Nephron progenitor cell (in vitro differentiated cells): ENCODE data around the gene MCF2L.

Source experiments
- DNase-seq: peaks from one replicate; pipeline ENCODE4 v3.0.0; 2021
- H3K27ac Mint-ChIP-seq: 2 replicates; pipeline ENCODE4 v1.8.0; 2021; ENCODE audit warnings: mild to moderate bottlenecking, moderate library complexity, mixed read lengths
- H3K27me3 Mint-ChIP-seq: 2 replicates; pipeline ENCODE4 v1.8.0; 2021; ENCODE audit warnings: mild to moderate bottlenecking, low read depth, mixed read lengths; ENCODE audit not compliant: poor library complexity
- H3K36me3 Mint-ChIP-seq: 2 replicates; pipeline ENCODE4 v1.8.0; 2021; ENCODE audit warnings: low read depth, mixed read lengths
- H3K4me1 Mint-ChIP-seq: 2 replicates; pipeline ENCODE4 v1.8.0; 2021; ENCODE audit warnings: mixed read lengths
- H3K4me3 Mint-ChIP-seq: 2 replicates; pipeline ENCODE4 v1.8.0; 2021; ENCODE audit warnings: mild to moderate bottlenecking, moderate library complexity, mixed read lengths
- H3K9me3 Mint-ChIP-seq: 2 replicates; pipeline ENCODE4 v1.8.0; 2021; ENCODE audit warnings: mild to moderate bottlenecking, moderate library complexity, mixed read lengths
- CTCF ChIP-seq: fragments of 200-600 bp; sonication (generic); IDR thresholded peaks from 2 replicates; pipeline ENCODE4 v1.5.0; 2021; ENCODE audit warnings: antibody characterized with exemption

MCF2L gene

GRCh38 chr13:112986470-112986869 is 17.5 kb downstream of the MCF2L start:
- TF ChIP-seq CTCF: no peak
- Mint-ChIP-seq H3K4me1 (peaks cover 34% of the 10 kb centered on the region), H3K9me3 (peaks cover 24% of the 10 kb centered on the region), H3K27me3 (peaks cover 13% of the 10 kb centered on the region), H3K4me3 (no peak overlapping the region), H3K27ac (no peak overlapping the region), H3K36me3 (peaks cover 9% of the 10 kb centered on the region)
- no peak for DNase-seq

GRCh38 chr13:112986946-112987681 is 18.1 kb downstream of the MCF2L start:
- H3K4me3 Mint-ChIP-seq: no peak overlapping the region
- H3K9me3 Mint-ChIP-seq: peaks cover 24% of the 10 kb centered on the region
- no peak for DNase-seq
- H3K27ac Mint-ChIP-seq: no peak overlapping the region
- peaks cover 13% of the 10 kb centered on the region for H3K27me3 Mint-ChIP-seq
- peaks cover 9% of the 10 kb centered on the region for H3K36me3 Mint-ChIP-seq
- H3K4me1 Mint-ChIP-seq: peaks cover 35% of the 10 kb centered on the region
- TF ChIP-seq CTCF: no peak

DNA sequence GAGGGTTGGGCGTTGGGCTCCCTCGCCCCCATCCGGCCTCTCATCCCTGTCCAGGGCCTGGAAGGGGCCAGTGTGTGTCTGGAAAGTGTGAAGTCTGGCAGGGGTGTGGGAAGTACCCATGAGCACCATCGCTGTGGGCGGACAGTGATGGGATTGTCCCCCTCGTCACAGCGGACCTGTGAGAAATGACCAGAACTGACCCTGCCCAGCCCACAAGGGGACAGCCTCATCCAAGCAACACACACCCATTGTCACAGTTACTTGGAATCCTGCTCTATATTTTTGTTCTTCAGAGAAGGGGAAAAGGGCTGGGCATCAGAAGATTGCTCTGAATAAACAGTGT is 18.6 kb downstream of the MCF2L start:
- Mint-ChIP-seq H3K27ac (no peak overlapping the region), H3K4me3 (no peak overlapping the region)

GRCh38 chr13:112990783-112991182 is 21.8 kb downstream of the MCF2L start:
- no peak for DNase-seq
- Mint-ChIP-seq H3K4me1 (peaks cover 31% of the 10 kb centered on the region), H3K27me3 (peaks cover 22% of the 10 kb centered on the region), H3K36me3 (peaks cover 9% of the 10 kb centered on the region), H3K4me3 (no peak overlapping the region), H3K27ac (no peak overlapping the region), H3K9me3 (peaks cover 24% of the 10 kb centered on the region)
- no peak for TF ChIP-seq CTCF

More for the DNA sequence above, 18.6 kb downstream of the MCF2L start:
- TF ChIP-seq CTCF: no peak
- Mint-ChIP-seq H3K9me3 (peaks cover 24% of the 10 kb centered on the region), H3K4me1 (peaks cover 29% of the 10 kb centered on the region), H3K27me3 (peaks cover 13% of the 10 kb centered on the region), H3K36me3 (peaks cover 9% of the 10 kb centered on the region)
- no peak for DNase-seq

DNA sequence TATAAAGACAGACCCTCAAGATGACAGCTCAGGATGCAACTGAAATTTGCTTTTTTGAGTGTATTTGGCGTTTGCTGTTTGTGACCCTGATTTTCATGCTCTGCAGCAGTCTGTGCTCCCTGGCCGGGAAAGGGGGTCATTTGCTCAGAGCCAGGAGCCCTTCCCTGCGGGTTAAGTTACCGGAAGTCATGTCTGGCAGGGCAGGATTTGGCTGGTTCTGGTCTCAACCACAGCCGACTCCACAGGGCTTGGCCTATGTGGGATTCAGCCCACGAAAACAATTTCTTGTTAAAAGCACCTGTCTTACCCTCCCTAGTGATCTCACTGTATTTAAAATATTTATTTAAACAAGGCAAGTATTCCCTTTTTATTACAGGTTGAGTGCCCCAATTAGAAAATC is 22.6 kb downstream of the MCF2L start:
- H3K9me3 Mint-ChIP-seq: peaks cover 24% of the 10 kb centered on the region
- peaks cover 17% of the 10 kb centered on the region for H3K27me3 Mint-ChIP-seq
- H3K27ac Mint-ChIP-seq: no peak overlapping the region
- no peak for TF ChIP-seq CTCF
- H3K4me3 Mint-ChIP-seq: no peak overlapping the region
- H3K36me3 Mint-ChIP-seq: peaks cover 9% of the 10 kb centered on the region
- no peak for DNase-seq
- H3K4me1 Mint-ChIP-seq: peaks cover 35% of the 10 kb centered on the region
